C1 segment of cervical spinal cord (tissue), 14 donors: ENCODE results near the gene PFDN6.

Experiments
- DNase-seq, 14 donors: peaks; one replicate each; lab custom pipeline; 2025; lab: John Stamatoyannopoulos, UW

The PFDN6 gene

GRCh38 chr6:33295621-33296369, 6.4 kb downstream of the PFDN6 start:
- no peak for DNase-seq

GRCh38 chr6:33296797-33297405, 7.5 kb downstream of the PFDN6 start:
- DNase-seq = no peak

GRCh38 chr6:33297406-33297955, 8.1 kb downstream of the PFDN6 start:
- peak in 5 of 14 donors; percentile 21 to 65 (median 51) for DNase-seq

GRCh38 chr6:33297956-33298772, 8.8 kb downstream of the PFDN6 start:
- peak in 8 of 14 donors; percentile 40 to 71 (median 58) for DNase-seq

GRCh38 chr6:33298773-33299236, 9.4 kb downstream of the PFDN6 start, which contains the start of gene RGL2:
RGL2 (minus strand) TSS chr6:33298942; CDS start chr6:33298610, 332 bp downstream.
- peak in 12 of 14 donors; percentile 72 to 89 (median 86) for DNase-seq

GRCh38 chr6:33299237-33299944, 10.0 kb downstream of the PFDN6 start:
- peak; percentile 55 to 90 (median 84) for DNase-seq

GRCh38 chr6:33301877-33302276, 12.5 kb downstream of the PFDN6 start:
- no peak for DNase-seq

- DNase-seq = no peak
Measured at GRCh38 chr6:33304216-33304615, 14.8 kb downstream of the PFDN6 start.

GRCh38 chr6:33305052-33305451, 15.7 kb downstream of the PFDN6 start:
- DNase-seq = no peak

GRCh38 chr6:33306356-33306755, 17.0 kb downstream of the PFDN6 start:
- no peak for DNase-seq

- DNase-seq = peak in 10 of 14 donors; percentile 19 to 89 (median 32)
Measured at GRCh38 chr6:33312361-33313104, 23.1 kb downstream of the PFDN6 start.

GRCh38 chr6:33313105-33313708, 23.8 kb downstream of the PFDN6 start:
- peak in 8 of 14 donors; percentile 26 to 63 (median 58) for DNase-seq

GRCh38 chr6:33313709-33314514, 24.5 kb downstream of the PFDN6 start, which contains the start of gene TAPBP:
TAPBP (minus strand) TSS chr6:33314078; CDS start chr6:33314041, 37 bp downstream.
- DNase-seq = peak in 12 of 14 donors; percentile 26 to 78 (median 59)

GRCh38 chr6:33314515-33314942, 25.1 kb downstream of the PFDN6 start:
- DNase-seq = peak in 10 of 14 donors; percentile 13 to 50 (median 40)

- peak in 1 of 14 donors; percentile 11 for DNase-seq
Measured at GRCh38 chr6:33314943-33315792, 25.8 kb downstream of the PFDN6 start.

GRCh38 chr6:33315793-33316602, 26.6 kb downstream of the PFDN6 start:
- DNase-seq = no peak
